Mucosa of descending colon (tissue), 3 donors: ENCODE measurements around the gene HSD17B8. TPM values are rescaled to one million over a fixed set of nuclear protein-coding genes. Genes with fewer than 3 reads are reported as not detected.
A peak's percentile ranks its signal among the peaks of the same experiment; 100 is the strongest.

Source experiments
- ATAC-seq: fragments of 200-7000 bp; cut with Tn5 transposase; one replicate; pipeline ENCODE4 v1.9.1; 2020; ENCODE audit warnings: mild to moderate bottlenecking, moderate library complexity
- DNase-seq, 3 donors: peaks; one replicate each; pipeline ENCODE4 v3.0.0-alpha.2; 2020
- H3K36me3 ChIP-seq: fragments of 200-600 bp; one replicate; pipeline ENCODE4 v1.8.0; 2021; ENCODE audit warnings: low read depth, mild to moderate bottlenecking
- H3K4me1 ChIP-seq: fragments of 200-600 bp; one replicate; pipeline ENCODE4 v1.8.0; 2021; ENCODE audit warnings: low read depth, mild to moderate bottlenecking
- H3K4me3 ChIP-seq: fragments of 200-600 bp; one replicate; pipeline ENCODE4 v1.8.0; 2021; ENCODE audit warnings: mild to moderate bottlenecking
- H3K9me3 ChIP-seq: fragments of 200-600 bp; one replicate; pipeline ENCODE4 v1.8.0; 2021; ENCODE audit warnings: mild to moderate bottlenecking
- CTCF ChIP-seq: fragments of 200-600 bp; IDR thresholded peaks from one replicate; pipeline ENCODE4 v1.8.0; 2022; ENCODE audit warnings: antibody characterized with exemption, mild to moderate bottlenecking
- intact Hi-C, 2 donors: fragments of 100-400 bp; cut with DNase I in 1 of 2; cut with micrococcal nuclease in 1 of 2; formaldehyde crosslinking; loops; one replicate each; pipeline versions ENCODE4 v1.11.0 to v1.11.1; 2022; cut with DNase I, micrococcal nuclease
- total RNA-seq, 3 donors: library from RNA; stranded (reverse); fragmentation: NEBNext Ultra II Directional in 2 of 3; extraction: Animal tissue kit (Norgen Biotek cat#: 25700) in 2 of 3; gene quantifications; one replicate each; pipeline versions ENCODE4 v1.2.1 to v1.2.4, GENCODE V29; 2021 to 2023
- donor health status: DM: no; HTN: no; CAD: no; lungs with moderate emphysema.
- donor health status: DM: no; HTN: no; CAD: no.
- donor health status: DM: no; HTN: yes; CAD: no.

HSD17B8 gene
- total RNA-seq, 3 donors from 2014 or later = 12.3 to 23.2 (median 19.7) TPM

- intact Hi-C loops = no loop called here
- DNase-seq (peak; percentile 99), ATAC-seq (peak; percentile 82)
- Histone ChIP-seq H3K4me3 (peak within 1 kb of the TSS; percentile 86), H3K4me1 (peaks cover 44% of the 10 kb centered on the region), H3K36me3 (peaks cover 8% of the 10 kb centered on the region), H3K9me3 (no peaks in the 10 kb centered on the region)
- TF ChIP-seq CTCF = no peak
Observed at GRCh38 chr6:33200219-33201146, 4.0 kb upstream of the HSD17B8 start, which contains the start of the genes RXRB and SLC39A7. Gene RXRB (minus strand): TSS chr6:33200665. CDS start chr6:33200476, 189 bp downstream. Gene SLC39A7 (plus strand): TSS chr6:33200867. CDS start chr6:33201246, 379 bp downstream.

- no peak for TF ChIP-seq CTCF
- peaks cover 44% of the 10 kb centered on the region for H3K4me1 ChIP-seq
- DNase-seq (peak; percentile 35 to 65 (median 60)), ATAC-seq (no peak)
- intact Hi-C loops = no loop called here
- peaks cover 3% of the 10 kb centered on the region for H3K36me3 ChIP-seq
- H3K4me3 ChIP-seq = peak overlapping the region; percentile 86
- no peaks in the 10 kb centered on the region for H3K9me3 ChIP-seq
Observed at GRCh38 chr6:33201147-33201545, 3.3 kb upstream of the HSD17B8 start.

DNA sequence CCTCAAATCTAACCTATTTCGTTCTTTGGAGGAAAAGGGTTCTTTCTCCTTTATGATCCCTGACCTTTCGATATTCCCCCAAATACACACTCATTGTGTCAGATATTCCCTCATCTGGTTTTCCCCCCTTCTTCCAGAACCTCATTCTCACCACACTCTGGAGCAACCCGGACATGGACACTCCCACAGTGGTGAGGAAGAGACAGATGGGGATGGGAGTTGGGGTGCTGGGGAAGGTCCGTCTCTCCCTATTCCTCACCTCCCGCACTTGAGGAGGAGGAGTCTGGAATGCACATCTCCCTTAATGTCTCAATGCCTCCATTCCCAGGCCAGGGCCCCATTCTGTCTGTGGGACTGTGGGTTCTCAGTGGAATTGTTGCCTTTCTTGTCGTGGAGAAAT lies 2.5 kb upstream of the HSD17B8 start:
- DNase-seq (no peak), ATAC-seq (no peak)
- no peaks in the 10 kb centered on the region for H3K9me3 ChIP-seq
- H3K4me3 ChIP-seq = peak overlapping the region; percentile 86
- no peaks in the 10 kb centered on the region for H3K36me3 ChIP-seq
- TF ChIP-seq CTCF = no peak
- intact Hi-C loops = no loop called here
- H3K4me1 ChIP-seq = peaks cover 44% of the 10 kb centered on the region

DNA sequence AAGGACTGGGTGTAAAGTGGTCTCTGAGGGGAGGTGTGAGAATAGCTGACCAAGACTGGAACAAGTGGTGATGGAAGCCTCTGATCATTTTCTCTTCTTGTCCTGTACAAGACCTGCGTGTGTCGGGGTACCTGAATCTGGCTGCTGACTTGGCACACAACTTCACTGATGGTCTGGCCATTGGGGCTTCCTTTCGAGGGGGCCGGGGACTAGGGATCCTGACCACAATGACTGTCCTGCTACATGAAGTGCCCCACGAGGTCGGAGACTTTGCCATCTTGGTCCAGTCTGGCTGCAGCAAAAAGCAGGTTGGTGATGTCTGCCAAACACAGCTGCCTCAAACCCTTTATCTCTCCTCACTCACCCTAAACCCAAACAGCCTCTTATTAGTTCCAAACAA lies 1.7 kb upstream of the HSD17B8 start:
- H3K4me1 ChIP-seq = peaks cover 43% of the 10 kb centered on the region
- H3K4me3 ChIP-seq = no peak overlapping the region

DNA sequence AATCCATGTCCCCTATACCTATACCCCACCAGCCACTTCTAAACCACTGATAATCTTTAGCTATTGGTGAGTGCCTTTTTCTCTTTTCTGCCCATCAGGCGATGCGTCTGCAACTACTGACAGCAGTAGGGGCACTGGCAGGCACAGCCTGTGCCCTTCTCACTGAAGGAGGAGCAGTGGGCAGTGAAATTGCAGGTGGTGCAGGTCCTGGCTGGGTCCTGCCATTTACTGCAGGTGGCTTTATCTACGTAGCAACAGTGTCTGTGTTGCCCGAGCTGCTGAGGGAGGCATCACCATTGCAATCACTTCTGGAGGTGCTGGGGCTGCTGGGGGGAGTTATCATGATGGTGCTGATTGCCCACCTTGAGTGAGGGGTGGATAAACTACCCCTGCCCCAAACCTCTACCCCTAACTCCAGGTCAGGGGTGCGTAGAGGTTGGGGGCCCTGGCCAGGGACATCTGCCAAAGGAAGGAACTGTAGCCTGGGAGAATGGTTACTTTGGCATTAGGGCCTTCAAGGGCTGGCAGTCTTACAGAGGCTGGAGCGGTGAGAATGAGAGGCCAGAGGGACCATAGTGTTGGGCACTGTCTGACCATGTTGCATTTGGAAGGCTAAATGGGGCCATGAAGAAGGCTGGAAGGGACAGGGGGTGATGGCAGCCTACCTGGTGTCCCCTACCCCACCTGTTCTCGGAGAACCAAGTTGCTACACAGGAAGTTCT lies 851 bp upstream of the HSD17B8 start:
- TF ChIP-seq CTCF = no peak
- ATAC-seq (no peak), DNase-seq (no peak)
- intact Hi-C loops = no loop called here
- Histone ChIP-seq H3K4me1 (peaks cover 37% of the 10 kb centered on the region), H3K36me3 (no peaks in the 10 kb centered on the region), H3K9me3 (no peaks in the 10 kb centered on the region), H3K4me3 (no peak overlapping the region)

More for the DNA sequence above, 1.7 kb upstream of the HSD17B8 start:
- intact Hi-C loops = no loop called here
- ATAC-seq = no peak
- no peak for TF ChIP-seq CTCF
- DNase-seq = no peak
- Histone ChIP-seq H3K36me3 (no peaks in the 10 kb centered on the region), H3K9me3 (no peaks in the 10 kb centered on the region)
